ENCODE results near the gene VPS33A. TPM values are rescaled to one million over a fixed set of nuclear protein-coding genes. Genes with fewer than 3 reads are reported as not detected.

VPS33A gene
- total RNA-seq, 1 donor from 2014 or later = 11.4 TPM

GRCh38 chr12:122250536-122250935 is 15.8 kb downstream of the VPS33A start:
- intact Hi-C loops (cut with micrococcal nuclease) = no loop called here
- peaks cover 54% of the 10 kb centered on the region for H3K36me3 ChIP-seq
- no peak for TF ChIP-seq CTCF (IDR thresholded peaks at IDR 0.05; ENCODE audit: borderline replicate concordance)
- H3K4me1 ChIP-seq = no peaks in the 10 kb centered on the region
- H3K27ac ChIP-seq (replicated peaks) = no peak overlapping the region
- H3K9me3 ChIP-seq (replicated peaks) = no peaks in the 10 kb centered on the region
- no peaks in the 10 kb centered on the region for H3K27me3 ChIP-seq (ENCODE audit: low read depth)
- H3K4me3 ChIP-seq = no peak overlapping the region
- DNase-seq = no peak

DNA sequence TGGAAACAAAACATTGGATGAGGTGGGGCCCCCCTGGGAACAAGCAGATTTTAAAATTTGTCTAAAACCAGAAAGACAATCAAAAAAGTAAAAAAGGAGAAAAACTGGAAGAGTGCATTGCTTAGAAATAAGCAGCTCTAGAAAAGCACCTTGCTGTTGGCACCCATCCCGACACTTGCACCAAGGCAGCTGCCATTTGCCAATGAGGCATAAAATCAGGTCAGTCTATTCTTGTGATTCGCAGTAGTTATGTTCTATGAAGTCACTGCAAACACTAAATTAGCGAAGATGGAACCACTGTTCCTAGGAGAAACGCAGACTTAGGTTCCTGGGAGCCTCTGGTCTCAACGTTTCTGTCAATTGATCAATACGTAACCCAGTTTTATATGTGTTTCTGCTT is 16.2 kb downstream of the VPS33A start:
- no peak for DNase-seq
- Histone ChIP-seq H3K36me3 (peaks cover 49% of the 10 kb centered on the region), H3K4me3 (no peak overlapping the region), H3K9me3 (replicated peaks) (no peaks in the 10 kb centered on the region), H3K4me1 (no peaks in the 10 kb centered on the region), H3K27ac (replicated peaks) (no peak overlapping the region), H3K27me3 (ENCODE audit: low read depth) (no peaks in the 10 kb centered on the region)
- no peak for TF ChIP-seq CTCF (IDR thresholded peaks at IDR 0.05; ENCODE audit: borderline replicate concordance)
- intact Hi-C loops (cut with micrococcal nuclease) = no loop called here

- Histone ChIP-seq H3K4me1 (no peaks in the 10 kb centered on the region), H3K4me3 (no peak overlapping the region), H3K27me3 (ENCODE audit: low read depth) (no peaks in the 10 kb centered on the region), H3K27ac (replicated peaks) (no peak overlapping the region), H3K9me3 (replicated peaks) (no peaks in the 10 kb centered on the region), H3K36me3 (peaks cover 73% of the 10 kb centered on the region)
- DNase-seq = no peak
- TF ChIP-seq CTCF (IDR thresholded peaks at IDR 0.05; ENCODE audit: borderline replicate concordance) = no peak
- intact Hi-C loops (cut with micrococcal nuclease) = no loop called here
Observed at GRCh38 chr12:122245553-122245952, 20.7 kb downstream of the VPS33A start.

GRCh38 chr12:122244565-122245371 is 21.5 kb downstream of the VPS33A start:
- Histone ChIP-seq H3K9me3 (replicated peaks) (no peaks in the 10 kb centered on the region), H3K4me1 (no peaks in the 10 kb centered on the region), H3K27ac (replicated peaks) (no peak overlapping the region), H3K36me3 (peaks cover 73% of the 10 kb centered on the region), H3K4me3 (no peak overlapping the region), H3K27me3 (ENCODE audit: low read depth) (no peaks in the 10 kb centered on the region)
- intact Hi-C loops (cut with micrococcal nuclease) = no loop called here
- no peak for DNase-seq
- no peak for TF ChIP-seq CTCF (IDR thresholded peaks at IDR 0.05; ENCODE audit: borderline replicate concordance)

- no peak for DNase-seq
- H3K9me3 ChIP-seq (replicated peaks) = no peaks in the 10 kb centered on the region
- no peak overlapping the region for H3K4me3 ChIP-seq
- peaks cover 72% of the 10 kb centered on the region for H3K36me3 ChIP-seq
- TF ChIP-seq CTCF (IDR thresholded peaks at IDR 0.05; ENCODE audit: borderline replicate concordance) = no peak
- no peak overlapping the region for H3K27ac ChIP-seq (replicated peaks)
- H3K27me3 ChIP-seq (ENCODE audit: low read depth) = no peaks in the 10 kb centered on the region
- intact Hi-C loops (cut with micrococcal nuclease) = no loop called here
- H3K4me1 ChIP-seq = no peaks in the 10 kb centered on the region
Observed at GRCh38 chr12:122243965-122244364, 22.3 kb downstream of the VPS33A start.

Measured in left ventricle myocardium inferior (tissue), 1 donor.